ENCODE results near the gene CD4. TPM values are rescaled to one million over a fixed set of nuclear protein-coding genes. Genes with fewer than 3 reads are reported as not detected.

The CD4 gene
- total and polyA plus RNA-seq, 2 of the 4 experiments (the other 2 are of a cell fraction), result 5.7 to 15.0 TPM

DNA sequence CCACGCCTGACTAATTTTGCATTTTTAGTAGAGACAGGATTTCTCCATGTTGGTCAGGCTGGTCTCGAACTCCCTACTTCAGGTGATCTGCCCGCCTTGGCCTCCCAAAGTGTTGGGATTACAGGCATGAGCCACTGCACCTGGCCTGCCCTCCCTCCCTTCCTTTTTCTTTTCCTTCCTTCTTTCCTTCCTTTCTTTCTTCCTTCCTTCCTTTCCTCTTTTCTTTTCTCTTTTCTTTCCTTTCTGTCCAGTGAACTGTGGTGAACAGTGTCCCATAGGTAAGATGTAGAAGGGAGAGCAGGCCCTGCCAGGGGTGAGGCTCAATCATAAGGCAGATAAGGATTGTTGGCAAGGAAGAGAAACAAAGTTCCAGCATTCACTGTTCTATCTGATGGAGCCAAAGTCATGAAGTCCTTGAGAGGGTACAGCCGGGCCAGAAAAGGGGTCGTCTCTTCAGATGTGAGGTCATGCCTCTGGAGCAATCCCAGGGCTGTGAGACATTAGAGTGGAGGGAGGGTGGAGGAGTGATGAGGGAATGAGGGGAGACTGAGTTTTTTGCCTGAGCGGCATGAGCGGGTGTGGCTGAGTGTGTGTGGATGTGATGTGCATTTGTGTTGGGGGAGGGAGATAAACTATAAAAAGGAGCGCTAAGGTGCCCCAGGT, 32.2 kb upstream of the CD4 start:
- DNase-seq (no peak), ATAC-seq (ENCODE audit: low read depth) (no peak)
- TF ChIP-seq RFX5 (IDR thresholded peaks at IDR 0.05; ENCODE audit: low read depth, low read length) (no peak), MAZ (IDR thresholded peaks at IDR 0.05; ENCODE audit: borderline replicate concordance, low read depth, low read length) (no peak), RCOR1 (IDR thresholded peaks at IDR 0.05; ENCODE audit: insufficient replicate concordance, low read length) (no peak), RAD21 (IDR thresholded peaks at IDR 0.05; ENCODE audit: low read length) (no peak), FOS (IDR thresholded peaks at IDR 0.05; ENCODE audit: low read depth, low read length) (no peak), NFE2L2 (IDR thresholded peaks at IDR 0.05; ENCODE audit: low read depth, low read length) (no peak), MAFK (IDR thresholded peaks at IDR 0.05; ENCODE audit: low read depth, low read length) (no peak), BHLHE40 (IDR thresholded peaks at IDR 0.05; ENCODE audit: low read depth, low read length) (no peak), POLR2A (IDR thresholded peaks at IDR 0.05; ENCODE audit: low read depth, low read length) (no peak), CEBPB (IDR thresholded peaks at IDR 0.05; ENCODE audit: low read depth, low read length) (no peak)
- TF ChIP-seq, protein P1, sequence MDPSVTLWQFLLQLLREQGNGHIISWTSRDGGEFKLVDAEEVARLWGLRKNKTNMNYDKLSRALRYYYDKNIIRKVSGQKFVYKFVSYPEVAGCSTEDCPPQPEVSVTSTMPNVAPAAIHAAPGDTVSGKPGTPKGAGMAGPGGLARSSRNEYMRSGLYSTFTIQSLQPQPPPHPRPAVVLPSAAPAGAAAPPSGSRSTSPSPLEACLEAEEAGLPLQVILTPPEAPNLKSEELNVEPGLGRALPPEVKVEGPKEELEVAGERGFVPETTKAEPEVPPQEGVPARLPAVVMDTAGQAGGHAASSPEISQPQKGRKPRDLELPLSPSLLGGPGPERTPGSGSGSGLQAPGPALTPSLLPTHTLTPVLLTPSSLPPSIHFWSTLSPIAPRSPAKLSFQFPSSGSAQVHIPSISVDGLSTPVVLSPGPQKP (IDR thresholded peaks at IDR 0.05; ENCODE audit: borderline replicate concordance, low read depth, low read length), result no peak
- TF ChIP-seq, protein P2, sequence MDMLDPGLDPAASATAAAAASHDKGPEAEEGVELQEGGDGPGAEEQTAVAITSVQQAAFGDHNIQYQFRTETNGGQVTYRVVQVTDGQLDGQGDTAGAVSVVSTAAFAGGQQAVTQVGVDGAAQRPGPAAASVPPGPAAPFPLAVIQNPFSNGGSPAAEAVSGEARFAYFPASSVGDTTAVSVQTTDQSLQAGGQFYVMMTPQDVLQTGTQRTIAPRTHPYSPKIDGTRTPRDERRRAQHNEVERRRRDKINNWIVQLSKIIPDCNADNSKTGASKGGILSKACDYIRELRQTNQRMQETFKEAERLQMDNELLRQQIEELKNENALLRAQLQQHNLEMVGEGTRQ (IDR thresholded peaks at IDR 0.05; ENCODE audit: low read depth, low read length), result no peak
- H3K9me1 ChIP-seq (ENCODE audit: insufficient read depth, low read length), result peaks cover 7% of the 10 kb centered on the region
- H4K8ac ChIP-seq (ENCODE audit: low read depth in 2 of 2, low read length in 2 of 2), result no peak overlapping the region
- peak overlapping the region; percentile 75 for H2AK9ac ChIP-seq (replicated peaks; ENCODE audit: low read depth, low read length, poor library complexity)
- H3K4ac ChIP-seq (ENCODE audit: low read depth, low read length), result no peak overlapping the region
- no peak overlapping the region; the same call in 1 of the 2 replicates for H3K14ac ChIP-seq (replicated peaks; ENCODE audit: low read depth, low read length)
- H3K36me3 ChIP-seq (ENCODE audit: control insufficient read depth, insufficient read depth, low read length), result no peaks in the 10 kb centered on the region
- in situ Hi-C loops (cut with MboI; ENCODE audit: low sequenced_read_pairs) (no loop called here), dilution Hi-C loops (cut with HindIII; ENCODE audit: low sequenced_read_pairs, unreplicated experiment) (no loop called here), intact Hi-C loops (cut with micrococcal nuclease) (no loop called here)
- H4K5ac ChIP-seq (ENCODE audit: low read depth, low read length), result no peak overlapping the region
- 72% methylated on average over 6 of the region's 8 CpGs; no CpG with 5 or more reads in 1 of the 2 experiments for whole genome bisulfite sequencing, 2 experiments (ENCODE audit: extremely low coverage in 2 of 2, insufficient read length in 1 of 2)
- peaks cover 0 to 6% of the 10 kb centered on the region in 2 experiments; a peak in 2 of 4 replicates for H3K79me1 ChIP-seq (ENCODE audit: low read depth in 1 of 2, low read length in 2 of 2)
- H2BK15ac ChIP-seq (ENCODE audit: low read depth, low read length), result no peak overlapping the region
- peaks cover 3% of the 10 kb centered on the region; the same call in 1 of the 2 replicates for H3K4me1 ChIP-seq (ENCODE audit: control insufficient read depth, insufficient read depth, low read length)
- no peak overlapping the region for H3K18ac ChIP-seq (ENCODE audit: low read depth, low read length)
- no peak overlapping the region for H2BK20ac ChIP-seq (ENCODE audit: low read depth, low read length)
- peak overlapping the region; percentile 27 for H2AFZ ChIP-seq (replicated peaks; ENCODE audit: low read length, poor library complexity)
- no peak overlapping the region for H2AK5ac ChIP-seq (ENCODE audit: low read depth, low read length)
- H3K4me2 ChIP-seq (ENCODE audit: low read depth, low read length), result no peak overlapping the region
- H3K56ac ChIP-seq (ENCODE audit: extremely low read depth, insufficient read depth, low read length), result no peak overlapping the region
- no TSS peak for BruUV-seq (replicated peaks)
- no peak overlapping the region for H4K91ac ChIP-seq (ENCODE audit: insufficient read depth, low read depth, low read length)
- H3K9me3 ChIP-seq (ENCODE audit: control insufficient read depth, insufficient read depth, low read length), result no peaks in the 10 kb centered on the region
- no peaks in the 10 kb centered on the region for H3K27me3 ChIP-seq (ENCODE audit: control insufficient read depth, insufficient read depth, low read length)
- ChIA-PET CTCF (no interaction called here), POLR2A (ENCODE audit: unreplicated experiment) (interaction anchor here (0.6 kb wide), 1 partner anchor 9 kb away, joined by 3 read pairs; the partner anchor contains the start of gene PTMS)
- H3K27ac ChIP-seq (ENCODE audit: insufficient read depth, low read length), result no peak overlapping the region
- peaks cover 6% of the 10 kb centered on the region for H4K20me1 ChIP-seq (ENCODE audit: insufficient read depth, low read length)
- no peak overlapping the region; the same call in 1 of the 2 replicates for H3K23ac ChIP-seq (ENCODE audit: low read depth, low read length)
- H2BK120ac ChIP-seq (ENCODE audit: low read depth, low read length), result no peak overlapping the region
- no peak overlapping the region for H2BK5ac ChIP-seq (ENCODE audit: low read depth, low read length, poor library complexity, severe bottlenecking)
- H3K4me3 ChIP-seq (ENCODE audit: insufficient read depth, low read depth, low read length), result no peak overlapping the region
- no peak overlapping the region for H3K9ac ChIP-seq (ENCODE audit: low read depth, low read length)
